Calu3 (cell line): ENCODE data around the gene NISCH. TPM values are rescaled to one million over a fixed set of nuclear protein-coding genes. Genes with fewer than 3 reads are reported as not detected.

ENCODE experiments used
- BruUV-seq: library from RNA; stranded (reverse); fragments of 400-500 nt; replicated peaks from 2 replicates; lab custom pipeline; 2021; lab: Mats Ljungman, UMichigan
- CTCF ChIA-PET: fragments of 300-600 bp; sonication (Branson Sonifier 250); formaldehyde crosslinking; loops from one replicate; lab custom pipeline; 2022; ENCODE audit warnings: antibody characterized with exemption; lab: Charles Lee
- DNase-seq: peaks from one replicate; pipeline ENCODE4 v3.0.0; 2022
- H3K27ac Mint-ChIP-seq: one replicate; pipeline ENCODE4 v1.8.0; 2022; ENCODE audit warnings: mixed read lengths; ENCODE audit not compliant: unreplicated experiment
- H3K27me3 Mint-ChIP-seq: one replicate; pipeline ENCODE4 v1.8.0; 2022; ENCODE audit warnings: mixed read lengths; ENCODE audit not compliant: unreplicated experiment
- H3K36me3 Mint-ChIP-seq: one replicate; pipeline ENCODE4 v1.8.0; 2022; ENCODE audit warnings: mild to moderate bottlenecking, moderate library complexity, mixed read lengths; ENCODE audit not compliant: insufficient read depth, unreplicated experiment
- H3K4me1 Mint-ChIP-seq: one replicate; pipeline ENCODE4 v1.8.0; 2022; ENCODE audit warnings: mild to moderate bottlenecking, low read depth, mixed read lengths; ENCODE audit not compliant: unreplicated experiment
- H3K4me3 Mint-ChIP-seq: one replicate; pipeline ENCODE4 v1.8.0; 2022; ENCODE audit warnings: mild to moderate bottlenecking, low read depth, moderate library complexity, mixed read lengths; ENCODE audit not compliant: unreplicated experiment
- H3K9me3 Mint-ChIP-seq: one replicate; pipeline ENCODE4 v1.8.0; 2022; ENCODE audit warnings: low read depth, mixed read lengths; ENCODE audit not compliant: unreplicated experiment
- CTCF ChIP-seq: fragments of 200-600 bp; IDR thresholded peaks from one replicate; pipeline ENCODE4 v1.8.0; 2022; ENCODE audit warnings: antibody characterized with exemption; ENCODE audit not compliant: unreplicated experiment
- intact Hi-C: fragments of 100-400 bp; cut with micrococcal nuclease; formaldehyde crosslinking; loops from one replicate; pipeline ENCODE4 v1.10.0; 2022; ENCODE audit not compliant: unreplicated experiment
- total RNA-seq: library from RNA; stranded (reverse); gene quantifications from 2 replicates; pipeline ENCODE4 v1.2.3, GENCODE V29; 2022

Gene NISCH
- total RNA-seq, 1 experiment from 2014 or later = 58.6 TPM

GRCh38 chr3:52477076-52477795, 21.8 kb downstream of the NISCH start:
- H3K36me3 Mint-ChIP-seq = peaks cover 25% of the 10 kb centered on the region
- no peak overlapping the region for H3K4me3 Mint-ChIP-seq
- H3K9me3 Mint-ChIP-seq = no peaks in the 10 kb centered on the region
- intact Hi-C loops = no loop called here
- H3K4me1 Mint-ChIP-seq = no peaks in the 10 kb centered on the region
- no peaks in the 10 kb centered on the region for H3K27me3 Mint-ChIP-seq
- no TSS peak for BruUV-seq
- no peak for TF ChIP-seq CTCF
- CTCF ChIA-PET = interaction anchor here (0.6 kb wide), 1 partner anchor 51 kb away, joined by 4 read pairs; no protein-coding TSS in a partner anchor
- no peak overlapping the region for H3K27ac Mint-ChIP-seq
- DNase-seq = no peak

- Mint-ChIP-seq H3K4me1 (no peaks in the 10 kb centered on the region), H3K27ac (no peak overlapping the region), H3K4me3 (no peak overlapping the region), H3K36me3 (peaks cover 22% of the 10 kb centered on the region), H3K27me3 (no peaks in the 10 kb centered on the region), H3K9me3 (no peaks in the 10 kb centered on the region)
- no TSS peak for BruUV-seq
- CTCF ChIA-PET = no interaction called here
- intact Hi-C loops = no loop called here
- TF ChIP-seq CTCF = no peak
- no peak for DNase-seq
Observed at GRCh38 chr3:52477796-52478095, 22.3 kb downstream of the NISCH start.

- no peak overlapping the region for H3K4me3 Mint-ChIP-seq
- no peaks in the 10 kb centered on the region for H3K9me3 Mint-ChIP-seq
- no peak for DNase-seq
- H3K4me1 Mint-ChIP-seq = no peaks in the 10 kb centered on the region
- intact Hi-C loops = no loop called here
- CTCF ChIA-PET = no interaction called here
- no peaks in the 10 kb centered on the region for H3K27me3 Mint-ChIP-seq
- no TSS peak for BruUV-seq
- no peak for TF ChIP-seq CTCF
- H3K27ac Mint-ChIP-seq = no peak overlapping the region
- H3K36me3 Mint-ChIP-seq = peaks cover 9% of the 10 kb centered on the region
Observed at GRCh38 chr3:52479037-52479876, 23.9 kb downstream of the NISCH start.

- no peak for DNase-seq
- H3K27ac Mint-ChIP-seq = no peak overlapping the region
- intact Hi-C loops = no loop called here
- CTCF ChIA-PET = no interaction called here
- BruUV-seq = no TSS peak
- H3K4me3 Mint-ChIP-seq = no peak overlapping the region
- peaks cover 6% of the 10 kb centered on the region for H3K36me3 Mint-ChIP-seq
- H3K27me3 Mint-ChIP-seq = no peaks in the 10 kb centered on the region
- H3K4me1 Mint-ChIP-seq = no peaks in the 10 kb centered on the region
- TF ChIP-seq CTCF = no peak
- no peaks in the 10 kb centered on the region for H3K9me3 Mint-ChIP-seq
Observed at GRCh38 chr3:52479877-52480575, 24.6 kb downstream of the NISCH start.
